H9 (cell line): ENCODE results near the gene GRIN2A. TPM values are rescaled to one million over a fixed set of nuclear protein-coding genes. Genes with fewer than 3 reads are reported as not detected.

Experiments
- DNase-seq: peaks from one replicate; pipeline ENCODE4 v3.0.0-alpha.2; 2017
- H2AFZ ChIP-seq: one replicate; pipeline ENCODE4 v1.6.1; 2013; ENCODE audit warnings: mild to moderate bottlenecking, low read length, control low read depth, moderate library complexity
- H2AK5ac ChIP-seq: 2 replicates; pipeline ENCODE4 v1.6.1; 2013; ENCODE audit warnings: low read length, control low read depth, mixed read lengths; ENCODE audit not compliant: insufficient read length
- H2BK120ac ChIP-seq: one replicate; pipeline ENCODE4 v1.6.1; 2013; ENCODE audit warnings: low read depth, mild to moderate bottlenecking, low read length, control low read depth, inconsistent platforms; ENCODE audit not compliant: poor library complexity, severe bottlenecking
- H2BK12ac ChIP-seq: 2 replicates; pipeline ENCODE4 v1.6.1; 2013; ENCODE audit warnings: low read length, control low read depth, mixed read lengths, low read depth; ENCODE audit not compliant: insufficient read length
- H2BK15ac ChIP-seq: 2 replicates; pipeline ENCODE4 v1.6.1; 2013; ENCODE audit warnings: low read depth, low read length, control low read depth
- H2BK20ac ChIP-seq: one replicate; pipeline ENCODE4 v1.6.1; 2013; ENCODE audit warnings: low read depth, mild to moderate bottlenecking, low read length, control low read depth, inconsistent platforms; ENCODE audit not compliant: poor library complexity, severe bottlenecking
- H2BK5ac ChIP-seq: 2 replicates; pipeline ENCODE4 v1.6.1; 2013; ENCODE audit warnings: low read length, control low read depth, mixed read lengths; ENCODE audit not compliant: insufficient read length
- H3K14ac ChIP-seq: 2 replicates; pipeline ENCODE4 v1.6.1; 2013; ENCODE audit warnings: low read length, control low read depth; ENCODE audit not compliant: insufficient read depth
- H3K18ac ChIP-seq: 2 replicates; pipeline ENCODE4 v1.6.1; 2013; ENCODE audit warnings: low read depth, mild to moderate bottlenecking, mixed read lengths, low read length, control low read depth; ENCODE audit not compliant: insufficient read length
- H3K23ac ChIP-seq: 2 replicates; pipeline ENCODE4 v1.6.1; 2013; ENCODE audit warnings: low read length, control low read depth, mixed read lengths, low read depth; ENCODE audit not compliant: insufficient read length
- H3K23me2 ChIP-seq: 2 replicates; pipeline ENCODE4 v1.6.1; 2013; ENCODE audit warnings: low read depth, mild to moderate bottlenecking, mixed read lengths, low read length, control low read depth; ENCODE audit not compliant: insufficient read length, poor library complexity, severe bottlenecking
- H3K27ac ChIP-seq: 2 replicates; pipeline ENCODE4 v1.5.1; 2013; ENCODE audit warnings: low read length, control low read depth, mixed read lengths, low read depth; ENCODE audit not compliant: insufficient read length
- H3K27me3 ChIP-seq: 2 replicates; pipeline ENCODE4 v1.6.1; 2013; ENCODE audit warnings: low read length, control low read depth, inconsistent platforms; ENCODE audit not compliant: insufficient read depth
- H3K4ac ChIP-seq: 2 replicates; pipeline ENCODE4 v1.6.1; 2013; ENCODE audit warnings: low read depth, mild to moderate bottlenecking, control low read depth, inconsistent platforms, low read length, moderate library complexity
- H3K4me1 ChIP-seq: 2 replicates; pipeline ENCODE4 v1.6.1; 2013; ENCODE audit warnings: low read length, control low read depth, inconsistent platforms; ENCODE audit not compliant: insufficient read depth
- H3K4me2 ChIP-seq: 2 replicates; pipeline ENCODE4 v1.6.1; 2013; ENCODE audit warnings: low read length, control low read depth, mixed read lengths; ENCODE audit not compliant: insufficient read length, insufficient read depth
- H3K56ac ChIP-seq: 2 replicates; pipeline ENCODE4 v1.6.1; 2013; ENCODE audit warnings: low read depth, mild to moderate bottlenecking, mixed read lengths, low read length, control low read depth; ENCODE audit not compliant: insufficient read length
- H3K79me1 ChIP-seq: 2 replicates; pipeline ENCODE4 v1.6.1; 2013; ENCODE audit warnings: low read depth, mild to moderate bottlenecking, moderate library complexity, low read length, control low read depth, inconsistent platforms; ENCODE audit not compliant: insufficient read depth, poor library complexity, severe bottlenecking
- H3K79me2 ChIP-seq: 2 replicates; pipeline ENCODE4 v1.6.1; 2013; ENCODE audit warnings: low read length, control low read depth, inconsistent platforms; ENCODE audit not compliant: insufficient read depth
- H3K9ac ChIP-seq: 2 replicates; pipeline ENCODE4 v1.6.1; 2013; ENCODE audit warnings: low read length, control low read depth, mixed read lengths; ENCODE audit not compliant: insufficient read length; ENCODE audit errors: extremely low read depth
- H3K9me3 ChIP-seq: one replicate; pipeline ENCODE4 v1.6.1; 2013; ENCODE audit warnings: low read depth, low read length, inconsistent platforms; ENCODE audit not compliant: control insufficient read depth
- H3T11ph ChIP-seq: one replicate; pipeline ENCODE4 v1.6.1; 2013; ENCODE audit warnings: mild to moderate bottlenecking, low read length, control low read depth, inconsistent platforms
- H4K20me1 ChIP-seq: one replicate; pipeline ENCODE4 v1.6.1; 2013; ENCODE audit not compliant: control insufficient read depth, insufficient read length, insufficient read depth
- H4K5ac ChIP-seq: 2 replicates; pipeline ENCODE4 v1.6.1; 2013; ENCODE audit warnings: low read depth, mild to moderate bottlenecking, mixed read lengths, low read length, control low read depth; ENCODE audit not compliant: insufficient read length
- H4K8ac ChIP-seq: replicated peaks from 2 replicates; pipeline ENCODE4 v1.6.1; 2013; ENCODE audit warnings: low read length, control low read depth, mixed read lengths, low read depth; ENCODE audit not compliant: insufficient read length
- H4K91ac ChIP-seq: 2 replicates; pipeline ENCODE4 v1.6.1; 2013; ENCODE audit warnings: low read depth, mild to moderate bottlenecking, moderate library complexity, mixed read lengths, low read length, control low read depth; ENCODE audit not compliant: insufficient read length
- H3K27ac Mint-ChIP-seq, 3 experiments: 2 replicates in 2 of 3; 3 replicates in 1 of 3; pipeline ENCODE4 v1.8.0; 2020 to 2021; ENCODE audit warnings: mixed read lengths in 3 of 3, mild to moderate bottlenecking in 1 of 3, moderate library complexity in 1 of 3
- H3K27me3 Mint-ChIP-seq: 2 replicates; pipeline ENCODE4 v1.8.0; 2021; ENCODE audit warnings: low read depth, mild to moderate bottlenecking, moderate library complexity, mixed read lengths
- H3K36me3 Mint-ChIP-seq, 3 experiments: 2 replicates in 2 of 3; 3 replicates in 1 of 3; pipeline ENCODE4 v1.8.0; 2020 to 2021; ENCODE audit warnings: low read depth in 3 of 3, mixed read lengths in 3 of 3; ENCODE audit not compliant: insufficient read depth in 1 of 3
- H3K4me1 Mint-ChIP-seq, 2 experiments: 2 replicates each; pipeline ENCODE4 v1.8.0; 2020; ENCODE audit warnings: mixed read lengths in 2 of 2
- H3K4me3 Mint-ChIP-seq, 2 experiments: 2 replicates in 1 of 2; 3 replicates in 1 of 2; pipeline ENCODE4 v1.8.0; 2020 to 2021; ENCODE audit warnings: mild to moderate bottlenecking in 2 of 2, mixed read lengths in 2 of 2, moderate library complexity in 1 of 2
- H3K9me3 Mint-ChIP-seq, 2 experiments: 2 replicates in 1 of 2; 3 replicates in 1 of 2; pipeline ENCODE4 v1.8.0; 2020; ENCODE audit warnings: mild to moderate bottlenecking in 2 of 2, mixed read lengths in 2 of 2, moderate library complexity in 1 of 2
- CTCF ChIP-seq: fragments of 200-600 bp; sonication (generic); conservative IDR thresholded peaks from 3 replicates; pipeline ENCODE4 v1.8.0; 2021; ENCODE audit warnings: antibody characterized with exemption, mild to moderate bottlenecking
- WGBS: extraction: QIAGEN DNeasy Blood & Tissue Kit; methylation state at CpG from one replicate; pipeline ENCODE4 v1.1.7; 2013; ENCODE audit warnings: missing lambda C conversion rate, low lambda C conversion rate, mixed read lengths; ENCODE audit not compliant: insufficient read length; ENCODE audit errors: extremely low coverage; 5-methylcytosine and 5-hydroxymethylcytosine counted together
- total RNA-seq: library from RNA; stranded (reverse); gene quantifications from 2 replicates; pipeline ENCODE4 v1.2.1, GENCODE V29; 2021

Gene GRIN2A
- total RNA-seq, 1 experiment from 2014 or later: 1.5 TPM

GRCh38 chr16:10180042-10180770, 2.0 kb downstream of the GRIN2A start:
- Histone ChIP-seq H3T11ph (no peak overlapping the region), H3K23me2 (peaks cover 21% of the 10 kb centered on the region), H2AK5ac (no peak overlapping the region), H3K18ac (no peak overlapping the region), H4K20me1 (no peaks in the 10 kb centered on the region), H3K56ac (no peak overlapping the region), H3K4me1 (no peaks in the 10 kb centered on the region), H3K14ac (no peak overlapping the region; the same call in 1 of the 2 replicates), H2BK5ac (no peak overlapping the region), H2BK12ac (no peak overlapping the region), H3K79me2 (no peaks in the 10 kb centered on the region), H3K23ac (no peak overlapping the region), H3K27ac (no peak overlapping the region), H3K79me1 (no peaks in the 10 kb centered on the region), H3K4me2 (peak overlapping the region; percentile 60), H3K9ac (no peak overlapping the region), H3K27me3 (peaks cover 25% of the 10 kb centered on the region; the same call in 1 of the 2 replicates), H4K8ac (no peak overlapping the region), H3K4ac (no peak overlapping the region), H2BK120ac (no peak overlapping the region), H4K5ac (no peak overlapping the region), H2AFZ (no peak overlapping the region), H2BK20ac (no peak overlapping the region), H3K9me3 (no peaks in the 10 kb centered on the region), H4K91ac (no peak overlapping the region), H2BK15ac (no peak overlapping the region)
- H3K9me3 Mint-ChIP-seq: no peaks in the 10 kb centered on the region
- no peak for TF ChIP-seq CTCF
- H3K4me3 Mint-ChIP-seq: peak overlapping the region; percentile 64 to 84
- no peak for DNase-seq
- peaks cover 8% of the 10 kb centered on the region in 2 experiments for H3K4me1 Mint-ChIP-seq
- H3K27ac Mint-ChIP-seq: no peak overlapping the region
- H3K27me3 Mint-ChIP-seq: peaks cover 78% of the 10 kb centered on the region
- no CpG with 5 or more reads among the region's 53 CpGs for WGBS
- peaks cover 0 to 2% (median 0%) of the 10 kb centered on the region in 3 experiments; a peak in 2 of 7 replicates for H3K36me3 Mint-ChIP-seq
